Hematopoietic multipotent progenitor cell (in vitro differentiated cells): ENCODE results near the gene GDF7. TPM values are rescaled to one million over a fixed set of nuclear protein-coding genes. Genes with fewer than 3 reads are reported as not detected.

Experiments used
- DNase-seq, 3 donors: peaks; one replicate each; pipeline ENCODE4 v3.0.0-alpha.2; 2011 to 2015; ENCODE audit warnings: low read depth in 2 of 3, low spot score in 2 of 3
- total RNA-seq: library from RNA; depleted of rRNA; stranded (reverse); fragments of >200 nt; gene quantifications from one replicate; pipeline ENCODE4 v1.2.3, GENCODE V29; 2012

Gene GDF7
- total RNA-seq, 1 donor: 2.2 TPM

- peak in 2 of 3 donors; percentile 37 to 66 for DNase-seq
Observed at GRCh38 chr2:20728114-20728758, 61.3 kb downstream of the GDF7 start.

Other genes starting within 250 kb of the GDF7 start
- 528 TPM for gene RHOB, start 220.1 kb upstream of the GDF7 start, total RNA-seq
- gene HS1BP3, start 16.0 kb upstream of the GDF7 start, total RNA-seq: 18.0 TPM
- 13.7 TPM for gene LDAH, start 156.0 kb downstream of the GDF7 start, total RNA-seq